T-helper 17 cell (primary cell): ENCODE measurements around the gene FBXO31. TPM values are rescaled to one million over a fixed set of nuclear protein-coding genes. Genes with fewer than 3 reads are reported as not detected.
A peak's percentile ranks its signal among the peaks of the same experiment; 100 is the strongest.

Experiments
- ATAC-seq: fragments of 150-1000 bp; cut with Tn5 transposase; 2 replicates; pipeline ENCODE4 v1.10.0; 2021; ENCODE audit warnings: mild to moderate bottlenecking, moderate library complexity
- DNase-seq, 3 donors: peaks; one replicate each; pipeline versions ENCODE4 v3.0.0 to v3.0.0-alpha.2; 2020 to 2021
- H3K9me3 ChIP-seq: one replicate; pipeline ENCODE4 v1.7.0; 2013; ENCODE audit warnings: low read length, mild to moderate bottlenecking; ENCODE audit not compliant: control insufficient read depth, poor library complexity, severe bottlenecking
- H3K27ac Mint-ChIP-seq: one replicate; pipeline ENCODE4 v1.8.0; 2022; ENCODE audit warnings: mild to moderate bottlenecking, moderate library complexity, mixed read lengths
- H3K27me3 Mint-ChIP-seq: one replicate; pipeline ENCODE4 v1.8.0; 2022; ENCODE audit warnings: mixed read lengths
- H3K36me3 Mint-ChIP-seq: one replicate; pipeline ENCODE4 v1.8.0; 2022; ENCODE audit warnings: low read depth, mixed read lengths
- H3K4me1 Mint-ChIP-seq: one replicate; pipeline ENCODE4 v1.8.0; 2022; ENCODE audit warnings: mild to moderate bottlenecking, mixed read lengths
- H3K4me3 Mint-ChIP-seq: one replicate; pipeline ENCODE4 v1.8.0; 2022; ENCODE audit warnings: mild to moderate bottlenecking, moderate library complexity, mixed read lengths
- total RNA-seq, 4 donors: library from RNA in 2 of 4; stranded (reverse) in 2 of 4; gene quantifications; one replicate each; pipeline ENCODE4 v1.2.3 and lab custom pipeline; 2022 to 2026

Gene FBXO31
- total RNA-seq, 2 donors from 2014 or later, result 32.7 to 41.7 TPM

DNA sequence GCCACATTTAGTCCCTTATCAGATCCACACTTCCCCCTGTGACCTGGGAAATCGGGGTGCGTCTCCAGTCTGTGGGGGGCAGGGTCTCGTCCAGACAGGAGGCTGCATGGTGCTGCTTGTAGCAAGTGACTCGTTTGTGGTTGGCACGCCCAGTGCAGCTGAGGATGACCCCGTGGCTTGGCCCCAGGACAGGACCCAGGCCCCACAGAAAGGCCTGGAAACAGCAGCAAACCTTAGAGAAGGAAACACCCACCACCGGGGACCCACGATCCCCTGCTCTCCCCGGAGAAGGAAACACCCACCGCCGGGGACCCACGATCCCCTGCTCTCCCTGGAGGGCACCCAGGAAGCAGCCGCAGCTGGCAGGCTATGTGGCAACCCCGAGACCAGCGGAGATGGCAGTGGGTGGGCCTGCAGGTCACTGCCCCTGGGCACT lies 58.1 kb downstream of the FBXO31 start:
- ATAC-seq (no peak), DNase-seq (no peak)
- no peaks in the 10 kb centered on the region for H3K36me3 Mint-ChIP-seq
- no peak overlapping the region for H3K27ac Mint-ChIP-seq
- H3K9me3 ChIP-seq, result no peaks in the 10 kb centered on the region
- no peaks in the 10 kb centered on the region for H3K27me3 Mint-ChIP-seq
- no peak overlapping the region for H3K4me3 Mint-ChIP-seq
- H3K4me1 Mint-ChIP-seq, result peaks cover 6% of the 10 kb centered on the region

DNA sequence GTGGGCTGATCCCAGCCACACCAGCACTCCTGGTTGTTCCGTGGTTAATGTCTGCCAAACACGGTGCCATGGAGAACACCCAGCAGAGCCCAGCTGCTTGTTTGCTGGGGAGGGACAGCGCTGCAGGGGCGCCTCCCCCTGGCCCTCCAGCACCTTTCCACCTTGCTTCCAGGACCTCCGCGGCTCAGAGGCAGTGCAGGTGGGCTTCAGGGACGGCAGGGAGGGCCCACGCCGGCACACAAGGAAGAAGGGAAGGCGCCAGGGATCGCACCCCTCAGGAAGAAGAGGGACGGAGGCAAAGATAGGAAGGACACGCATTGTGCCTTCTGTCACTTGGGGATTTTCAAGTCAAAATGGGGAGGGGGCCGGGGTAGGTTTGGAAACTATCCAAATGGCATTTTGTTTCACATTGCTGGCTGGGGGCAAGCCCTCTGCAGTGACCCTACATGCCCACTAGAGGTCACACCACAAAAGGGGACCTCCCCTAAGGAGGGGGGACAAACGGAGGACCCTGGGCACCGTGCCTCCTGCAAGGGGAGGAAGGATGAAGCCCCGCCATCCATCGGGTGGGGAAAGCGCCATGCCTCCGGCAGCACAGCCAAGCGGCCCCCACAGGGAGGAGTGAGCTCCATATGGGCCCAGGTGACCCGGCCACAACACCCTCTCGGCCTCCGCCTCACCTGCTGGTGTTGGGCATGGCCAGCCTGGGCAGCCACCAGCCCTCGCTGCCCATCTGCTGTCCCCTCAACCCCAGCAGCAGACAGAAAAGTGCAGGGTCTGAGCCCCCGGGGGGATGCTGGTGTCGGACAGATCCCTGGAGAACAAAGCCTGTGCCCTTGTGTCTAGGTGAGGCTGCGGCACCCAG lies 58.9 kb downstream of the FBXO31 start:
- peak; percentile 85 for ATAC-seq
- no peaks in the 10 kb centered on the region for H3K27me3 Mint-ChIP-seq
- no peaks in the 10 kb centered on the region for H3K9me3 ChIP-seq
- peaks cover 6% of the 10 kb centered on the region for H3K4me1 Mint-ChIP-seq
- H3K36me3 Mint-ChIP-seq, result no peaks in the 10 kb centered on the region
- no peak overlapping the region for H3K4me3 Mint-ChIP-seq
- peak in 1 of 3 donors; percentile 23 for DNase-seq
- no peak overlapping the region for H3K27ac Mint-ChIP-seq

DNA sequence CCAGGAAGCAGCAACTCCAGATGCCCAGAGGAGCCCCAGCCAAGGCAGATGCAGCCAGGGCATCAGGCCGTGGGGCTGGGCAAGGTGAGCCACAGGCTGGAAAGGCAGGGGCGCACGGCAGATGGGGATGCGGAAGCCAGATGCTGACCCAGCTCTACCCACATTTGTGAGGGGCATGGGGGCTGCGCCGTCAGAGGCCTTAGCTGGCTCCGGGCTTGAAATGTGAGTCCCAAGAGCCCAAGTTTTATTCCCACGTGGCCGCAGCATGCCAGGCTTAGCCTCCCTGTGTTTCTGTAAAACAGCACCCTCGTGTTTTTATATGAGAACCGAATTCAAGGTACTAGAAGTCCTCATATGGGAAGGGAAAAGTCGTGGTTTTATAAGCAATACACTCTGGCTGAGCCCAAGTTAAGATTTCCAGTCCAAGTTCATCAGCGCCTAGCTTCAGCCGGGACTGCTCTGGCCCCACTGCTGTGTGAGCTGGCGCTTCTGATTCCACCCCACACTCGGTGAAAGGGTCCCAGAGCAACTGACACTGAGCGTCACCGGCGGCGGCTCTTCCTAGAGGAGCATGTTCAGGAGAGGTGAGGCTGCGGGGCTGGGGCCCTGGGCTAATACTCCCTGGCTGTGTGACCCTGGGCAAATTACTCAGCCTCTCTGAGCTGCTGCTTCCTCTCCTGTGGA lies 59.7 kb downstream of the FBXO31 start:
- H3K9me3 ChIP-seq, result no peaks in the 10 kb centered on the region
- Mint-ChIP-seq H3K4me3 (no peak overlapping the region), H3K4me1 (peaks cover 6% of the 10 kb centered on the region), H3K27ac (peak overlapping the region; percentile 65), H3K36me3 (no peaks in the 10 kb centered on the region), H3K27me3 (no peaks in the 10 kb centered on the region)
- no peak for ATAC-seq
- no peak for DNase-seq

DNA sequence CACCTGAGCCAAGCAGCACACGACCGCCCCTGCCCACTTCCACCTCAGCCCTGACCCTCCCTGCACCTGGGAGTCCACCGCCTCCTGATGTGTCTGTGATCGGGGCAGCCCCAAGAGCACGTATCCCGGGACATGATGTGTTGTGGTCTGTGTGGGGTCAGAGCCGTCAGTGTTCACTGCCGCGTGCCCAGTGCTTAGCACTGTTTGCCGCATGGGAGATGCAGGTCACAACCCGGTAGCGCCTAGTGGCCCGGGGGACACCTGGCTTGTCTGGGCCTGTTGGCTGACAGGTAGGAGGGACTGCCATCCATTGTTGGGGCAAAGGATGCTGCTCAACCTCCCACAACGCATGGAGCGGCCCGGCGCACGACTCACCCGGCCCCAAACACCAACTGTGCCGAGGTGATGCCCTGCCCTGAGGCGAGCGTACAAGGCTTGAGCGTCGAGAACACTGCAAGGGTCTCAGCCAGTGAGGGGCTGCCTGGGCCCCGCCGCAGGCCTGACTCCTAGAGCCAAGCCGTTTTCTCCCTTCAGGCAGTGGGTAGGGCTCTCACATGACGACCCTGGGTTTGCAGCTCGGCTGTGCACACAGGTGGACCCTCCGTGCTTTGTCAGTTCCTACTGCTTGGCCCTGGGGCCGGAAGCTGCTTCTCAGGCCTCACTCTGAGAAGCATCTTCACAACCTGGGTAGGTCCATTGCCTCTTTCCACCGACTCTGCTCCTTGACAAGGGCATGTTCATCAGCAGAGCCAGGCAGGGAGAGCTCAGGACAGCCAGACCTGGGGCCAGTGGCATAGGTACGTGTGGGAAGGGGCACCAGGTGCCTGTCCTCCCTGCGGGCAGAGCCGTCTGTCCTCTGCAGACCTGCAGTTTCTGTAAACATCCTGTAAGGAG lies 60.5 kb downstream of the FBXO31 start:
- DNase-seq (no peak), ATAC-seq (no peak)
- Mint-ChIP-seq H3K27me3 (no peaks in the 10 kb centered on the region), H3K4me1 (peaks cover 12% of the 10 kb centered on the region), H3K27ac (peak overlapping the region; percentile 65), H3K4me3 (no peak overlapping the region), H3K36me3 (no peaks in the 10 kb centered on the region)
- no peaks in the 10 kb centered on the region for H3K9me3 ChIP-seq

DNA sequence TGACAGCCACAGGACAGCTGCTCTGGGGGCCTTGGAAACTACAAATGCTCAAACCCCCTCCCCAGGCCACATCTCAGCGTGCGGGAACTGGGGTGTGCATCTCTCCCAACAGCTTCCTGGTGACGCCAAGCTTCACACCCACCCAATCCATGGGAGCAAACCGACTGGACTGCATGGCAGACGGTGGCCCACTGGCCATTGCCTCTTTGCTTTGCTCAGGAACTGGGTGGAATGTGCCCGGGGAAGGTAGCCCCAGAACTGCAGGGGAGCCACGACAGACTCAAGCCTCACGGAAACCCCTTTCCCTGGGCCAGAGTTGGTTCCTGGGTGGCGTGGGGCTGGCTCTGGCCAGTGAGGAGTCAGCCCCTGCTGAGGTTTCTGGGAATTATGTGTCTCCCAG lies 61.2 kb downstream of the FBXO31 start:
- no peak overlapping the region for H3K27ac Mint-ChIP-seq
- no peak for ATAC-seq
- no peaks in the 10 kb centered on the region for H3K36me3 Mint-ChIP-seq
- peaks cover 16% of the 10 kb centered on the region for H3K4me1 Mint-ChIP-seq
- DNase-seq, result no peak
- no peaks in the 10 kb centered on the region for H3K9me3 ChIP-seq
- no peaks in the 10 kb centered on the region for H3K27me3 Mint-ChIP-seq
- H3K4me3 Mint-ChIP-seq, result no peak overlapping the region

DNA sequence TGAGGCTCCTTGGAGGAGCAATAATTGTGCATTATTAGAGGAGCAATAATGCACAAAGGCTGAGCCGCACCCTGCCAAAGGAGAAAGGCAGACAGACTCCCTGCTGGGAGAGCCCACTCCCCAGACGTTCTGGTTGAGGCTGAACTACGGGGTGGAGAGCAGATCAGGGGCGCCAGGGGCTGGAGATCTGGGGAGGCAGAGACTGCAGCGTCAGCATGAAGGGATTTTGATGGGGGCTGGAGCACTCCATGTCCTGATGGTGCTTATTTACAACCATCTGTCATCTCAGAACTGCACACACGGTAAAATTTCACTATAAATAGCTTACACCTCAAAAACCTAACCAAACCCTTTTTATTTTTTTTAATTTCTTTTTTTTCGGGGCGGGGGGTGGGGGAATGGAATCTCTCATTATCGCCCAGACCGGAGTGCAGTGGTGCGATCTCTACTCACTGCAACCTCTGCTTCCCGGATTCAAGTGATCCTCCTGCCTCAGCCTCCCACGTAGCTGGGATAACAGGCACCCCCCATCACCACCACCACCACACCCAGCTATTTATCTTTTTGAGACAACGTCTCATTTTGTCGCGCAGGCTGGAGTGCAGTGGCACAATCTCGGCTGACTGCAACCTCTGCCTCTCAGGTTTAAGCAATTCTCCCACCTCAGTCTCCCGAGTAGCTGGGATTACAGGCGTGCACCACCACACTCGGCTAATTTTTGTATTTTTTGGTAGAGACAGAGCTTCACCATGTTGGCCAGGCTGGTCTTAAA lies 62.1 kb downstream of the FBXO31 start:
- DNase-seq, result no peak
- no peak for ATAC-seq
- no peak overlapping the region for H3K4me3 Mint-ChIP-seq
- peak overlapping the region; percentile 53 for H3K27ac Mint-ChIP-seq
- no peaks in the 10 kb centered on the region for H3K36me3 Mint-ChIP-seq
- no peaks in the 10 kb centered on the region for H3K27me3 Mint-ChIP-seq
- H3K9me3 ChIP-seq, result no peaks in the 10 kb centered on the region
- peaks cover 19% of the 10 kb centered on the region for H3K4me1 Mint-ChIP-seq

DNA sequence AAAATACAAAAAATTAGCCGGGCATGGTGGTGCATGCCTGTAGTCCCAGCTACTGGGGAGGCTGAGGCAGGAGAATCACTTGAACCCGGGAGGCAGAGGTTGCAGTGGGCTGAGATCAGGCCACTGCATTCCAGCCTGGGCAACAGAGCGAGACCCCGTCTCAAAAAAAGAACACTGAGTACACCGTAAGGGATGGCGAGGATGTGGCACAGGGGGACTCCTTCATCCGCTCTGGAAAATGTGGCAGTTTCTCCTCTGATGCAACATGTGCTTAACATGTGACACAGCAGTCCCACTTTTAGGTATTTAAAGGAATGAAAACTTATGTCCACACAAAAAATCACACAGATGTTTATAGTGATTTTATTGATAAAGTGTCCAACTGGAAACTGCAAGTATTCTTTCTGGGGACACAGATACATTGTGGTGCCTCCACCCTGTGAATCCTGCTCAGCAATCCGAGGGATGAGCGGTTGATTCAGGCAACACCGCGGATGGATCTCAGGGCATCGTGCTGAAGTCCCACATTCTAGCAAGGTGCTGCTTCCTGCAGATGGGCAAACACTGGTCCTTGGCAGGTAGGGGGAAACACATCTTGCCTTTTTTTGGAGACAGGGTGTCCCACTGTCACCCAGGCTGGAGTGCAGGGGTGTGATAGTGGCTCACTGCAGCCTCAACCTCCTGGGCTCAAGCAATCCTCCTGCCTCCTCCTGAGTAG lies 62.9 kb downstream of the FBXO31 start:
- H3K9me3 ChIP-seq, result no peaks in the 10 kb centered on the region
- Mint-ChIP-seq H3K36me3 (no peaks in the 10 kb centered on the region), H3K27ac (peak overlapping the region; percentile 53), H3K4me1 (peaks cover 16% of the 10 kb centered on the region), H3K27me3 (no peaks in the 10 kb centered on the region), H3K4me3 (no peak overlapping the region)
- ATAC-seq, result no peak
- DNase-seq, result no peak

DNA sequence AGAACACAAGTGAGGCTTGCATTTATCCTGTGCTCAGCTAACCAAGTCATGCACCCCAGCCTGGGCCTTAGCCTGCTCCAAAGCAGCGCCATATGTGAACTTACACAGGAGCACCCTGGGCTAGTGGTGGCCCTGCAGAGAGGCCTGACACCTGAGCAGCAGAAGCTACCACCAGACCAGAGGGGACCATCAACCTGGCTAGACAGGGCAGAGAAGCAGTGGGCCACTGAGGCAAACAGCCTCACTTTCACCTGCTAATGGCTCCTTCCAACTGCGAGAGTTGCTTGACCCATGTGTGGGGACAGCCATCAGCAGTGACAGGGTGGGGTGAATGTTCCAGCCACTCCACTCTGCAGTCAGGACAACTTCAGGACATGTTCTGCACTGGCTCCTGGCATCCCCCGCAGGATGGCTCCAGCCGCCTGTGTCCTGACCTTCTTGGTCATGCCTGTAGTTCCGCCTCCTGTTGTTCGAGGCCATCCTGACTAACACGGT lies 63.5 kb downstream of the FBXO31 start:
- ATAC-seq, result no peak
- no peak overlapping the region for H3K4me3 Mint-ChIP-seq
- DNase-seq, result no peak
- no peaks in the 10 kb centered on the region for H3K27me3 Mint-ChIP-seq
- no peaks in the 10 kb centered on the region for H3K36me3 Mint-ChIP-seq
- H3K4me1 Mint-ChIP-seq, result peaks cover 16% of the 10 kb centered on the region
- no peaks in the 10 kb centered on the region for H3K9me3 ChIP-seq
- no peak overlapping the region for H3K27ac Mint-ChIP-seq

DNA sequence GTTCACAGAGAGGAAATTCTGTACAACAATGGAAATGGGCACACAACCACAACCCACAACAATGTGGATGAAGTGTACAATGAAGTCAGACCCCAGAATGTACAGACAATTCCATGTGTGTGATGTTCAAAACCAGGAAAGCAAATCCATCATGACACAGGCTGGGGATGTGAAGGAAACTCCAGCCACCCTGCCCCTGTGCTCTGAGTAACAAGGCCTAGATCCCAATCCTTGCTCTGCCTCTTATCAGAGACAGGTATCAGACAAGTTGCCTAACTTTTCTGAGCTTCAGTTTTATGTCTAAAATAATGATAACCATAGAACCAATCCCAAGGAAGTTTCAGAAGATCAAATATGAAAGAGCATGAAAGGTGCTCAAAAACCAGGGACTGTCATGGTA lies 64.6 kb downstream of the FBXO31 start:
- Mint-ChIP-seq H3K36me3 (no peaks in the 10 kb centered on the region), H3K4me1 (peaks cover 13% of the 10 kb centered on the region), H3K4me3 (peak overlapping the region; percentile 97), H3K27me3 (no peaks in the 10 kb centered on the region), H3K27ac (peak overlapping the region; percentile 94)
- DNase-seq (no peak), ATAC-seq (no peak)
- no peaks in the 10 kb centered on the region for H3K9me3 ChIP-seq

DNA sequence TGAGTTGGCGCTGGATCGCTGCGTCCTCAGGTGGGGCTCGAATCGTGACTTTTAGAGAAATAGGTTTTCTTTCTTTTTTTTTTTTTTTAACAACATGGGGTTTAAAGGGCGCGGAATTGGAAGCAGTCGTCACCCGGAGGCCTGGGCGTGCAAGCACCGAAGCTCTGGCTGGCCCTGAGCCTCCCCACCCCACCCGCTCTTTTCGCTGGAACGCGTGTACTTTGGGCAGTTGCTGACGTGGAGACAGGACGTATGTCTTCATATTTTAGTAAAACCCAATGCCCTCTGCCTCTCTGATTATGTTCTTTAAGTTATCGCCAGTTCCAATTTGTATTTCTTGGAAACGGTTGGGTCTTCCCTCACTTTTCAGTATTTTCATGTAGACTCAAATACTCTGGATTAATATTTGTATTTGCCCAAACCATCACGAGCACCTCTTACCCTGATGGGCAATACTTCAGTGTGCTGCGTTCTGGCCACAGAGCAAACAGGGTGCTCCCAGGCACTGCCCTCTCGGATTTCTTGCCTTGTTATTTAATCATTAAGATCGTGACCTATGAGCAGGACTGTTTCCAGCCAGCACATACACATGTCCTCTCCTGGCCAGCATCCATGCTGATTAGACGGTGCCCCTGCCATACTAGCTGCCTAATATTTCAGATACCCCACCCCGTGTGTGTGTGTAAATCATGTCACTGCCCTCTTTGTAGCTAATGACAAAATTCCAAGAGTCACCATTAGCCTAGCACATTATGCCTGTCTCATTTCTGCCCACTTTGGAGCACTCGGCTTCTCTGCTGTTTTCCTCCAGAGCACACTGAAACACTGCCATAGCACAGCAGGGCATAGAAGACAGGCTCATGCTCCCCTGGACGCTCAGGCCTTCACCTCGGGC lies 65.6 kb downstream of the FBXO31 start:
- Mint-ChIP-seq H3K4me1 (peaks cover 13% of the 10 kb centered on the region), H3K27ac (peak overlapping the region; percentile 94), H3K27me3 (no peaks in the 10 kb centered on the region), H3K4me3 (peak overlapping the region; percentile 97), H3K36me3 (no peaks in the 10 kb centered on the region)
- ATAC-seq (peak; percentile 26), DNase-seq (no peak)
- no peaks in the 10 kb centered on the region for H3K9me3 ChIP-seq
